Stimulated activated CD4-positive, alpha-beta T cell treated with anti-CD3 and anti-CD28 coated beads, Interleukin-12 subunit alpha, Interleukin-12 subunit beta, amount 100 ng/mL, for 48 hours (primary cell): ENCODE results near the gene NFAT5.
"Not testable (repeated sequence)": the region's sequence is repeated elsewhere in the genome, so short reads cannot be mapped to it uniquely, and the experiment has no call there.

Experiments used
- DNase-seq, 3 donors: peaks; one replicate each; pipeline ENCODE4 v3.0.0-alpha.2; 2020; ENCODE audit warnings: low read depth in 2 of 3, low spot score in 1 of 3

Gene NFAT5

GRCh38 chr16:69546663-69547062 is 19.1 kb upstream of the NFAT5 start:
- not testable (repeated sequence) for DNase-seq

- DNase-seq, result no peak
Observed at GRCh38 chr16:69553332-69553731, 12.4 kb upstream of the NFAT5 start.

GRCh38 chr16:69554495-69554894 is 11.3 kb upstream of the NFAT5 start:
- no peak for DNase-seq

- no peak for DNase-seq
Observed at GRCh38 chr16:69555437-69555836, 10.3 kb upstream of the NFAT5 start.

GRCh38 chr16:69555867-69556266 is 9.9 kb upstream of the NFAT5 start:
- no peak for DNase-seq

- DNase-seq, result no peak
Observed at GRCh38 chr16:69559164-69559563, 6.6 kb upstream of the NFAT5 start.

- DNase-seq, result not testable (repeated sequence)
Observed at GRCh38 chr16:69561367-69561766, 4.4 kb upstream of the NFAT5 start.

GRCh38 chr16:69561901-69562300 is 3.9 kb upstream of the NFAT5 start:
- no peak for DNase-seq

- no peak for DNase-seq
Observed at GRCh38 chr16:69562813-69563212, 3.0 kb upstream of the NFAT5 start.

- peak; percentile 46 to 67 (median 59) for DNase-seq
Observed at GRCh38 chr16:69563605-69564580, 1.9 kb upstream of the NFAT5 start.

- DNase-seq, result no peak
Observed at GRCh38 chr16:69564845-69565670, 708 bp upstream of the NFAT5 start.

GRCh38 chr16:69566240-69566980 is 644 bp downstream of the NFAT5 start:
- DNase-seq, result peak in 2 of 3 donors; percentile 14 to 32

GRCh38 chr16:69566981-69567680 is 1.4 kb downstream of the NFAT5 start:
- DNase-seq, result peak in 1 of 3 donors; percentile 24

- DNase-seq, result no peak
Observed at GRCh38 chr16:69568676-69569075, 2.9 kb downstream of the NFAT5 start.

- DNase-seq, result not testable (repeated sequence)
Observed at GRCh38 chr16:69578771-69579170, 13.0 kb downstream of the NFAT5 start.

GRCh38 chr16:69579783-69580481 is 14.2 kb downstream of the NFAT5 start:
- no peak for DNase-seq

- DNase-seq, result no peak
Observed at GRCh38 chr16:69581297-69581696, 15.5 kb downstream of the NFAT5 start.

- not testable (repeated sequence) for DNase-seq
Observed at GRCh38 chr16:69584493-69584892, 18.7 kb downstream of the NFAT5 start.

- DNase-seq, result no peak
Observed at GRCh38 chr16:69589434-69590269, 23.9 kb downstream of the NFAT5 start.
